Measurements from ENCODE around the gene ROCK2.

- TF ChIP-seq, protein P1, sequence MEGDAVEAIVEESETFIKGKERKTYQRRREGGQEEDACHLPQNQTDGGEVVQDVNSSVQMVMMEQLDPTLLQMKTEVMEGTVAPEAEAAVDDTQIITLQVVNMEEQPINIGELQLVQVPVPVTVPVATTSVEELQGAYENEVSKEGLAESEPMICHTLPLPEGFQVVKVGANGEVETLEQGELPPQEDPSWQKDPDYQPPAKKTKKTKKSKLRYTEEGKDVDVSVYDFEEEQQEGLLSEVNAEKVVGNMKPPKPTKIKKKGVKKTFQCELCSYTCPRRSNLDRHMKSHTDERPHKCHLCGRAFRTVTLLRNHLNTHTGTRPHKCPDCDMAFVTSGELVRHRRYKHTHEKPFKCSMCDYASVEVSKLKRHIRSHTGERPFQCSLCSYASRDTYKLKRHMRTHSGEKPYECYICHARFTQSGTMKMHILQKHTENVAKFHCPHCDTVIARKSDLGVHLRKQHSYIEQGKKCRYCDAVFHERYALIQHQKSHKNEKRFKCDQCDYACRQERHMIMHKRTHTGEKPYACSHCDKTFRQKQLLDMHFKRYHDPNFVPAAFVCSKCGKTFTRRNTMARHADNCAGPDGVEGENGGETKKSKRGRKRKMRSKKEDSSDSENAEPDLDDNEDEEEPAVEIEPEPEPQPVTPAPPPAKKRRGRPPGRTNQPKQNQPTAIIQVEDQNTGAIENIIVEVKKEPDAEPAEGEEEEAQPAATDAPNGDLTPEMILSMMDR (IDR thresholded peaks at IDR 0.05), result no peak
- TF ChIP-seq EZH2 (IDR thresholded peaks at IDR 0.05; ENCODE audit: borderline replicate concordance, insufficient read depth, low read depth, low read length, poor library complexity, severe bottlenecking), result no peak
Measured at GRCh38 chr2:11146076-11146475, 198.4 kb downstream of the ROCK2 start.
